ENCODE data around the gene DONSON.

The DONSON gene

DNA sequence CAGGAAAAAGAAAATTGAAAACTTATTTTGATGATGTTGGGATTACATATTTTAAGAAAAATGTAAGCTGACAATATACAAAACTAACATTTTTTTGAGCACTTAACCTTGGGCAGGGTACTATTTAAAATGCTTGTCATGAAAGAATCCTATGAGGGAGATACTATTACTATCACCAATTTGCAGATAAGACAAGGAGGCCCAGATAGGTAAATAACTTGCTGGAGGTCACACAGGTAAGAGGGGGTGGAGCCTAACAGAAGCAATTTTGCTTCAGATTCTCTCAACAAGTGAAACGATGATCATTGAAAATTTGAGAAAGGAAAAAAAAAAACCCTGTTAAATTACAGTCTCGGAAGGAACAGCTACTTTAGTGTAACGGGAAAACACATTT lies 47.8 kb downstream of the DONSON start:
- DNase-seq = no peak

DNA sequence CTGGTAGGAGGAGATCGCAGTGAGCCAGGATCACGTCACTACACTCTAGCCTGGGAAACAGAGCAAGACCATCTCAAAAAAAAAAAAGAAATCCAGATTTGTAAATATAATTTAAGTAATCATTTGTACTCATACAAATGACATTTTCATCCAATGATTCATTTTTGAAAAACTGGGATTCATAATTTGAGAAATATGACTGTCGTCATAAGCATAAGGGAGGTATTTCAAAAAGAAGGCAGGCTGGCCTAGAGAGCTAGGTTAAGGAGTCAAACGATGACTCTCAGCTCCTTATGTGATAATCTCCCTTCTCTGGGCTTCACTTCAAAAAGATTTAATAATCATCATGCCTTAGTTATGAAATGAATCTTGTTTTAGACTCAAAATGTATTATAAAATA lies 48.9 kb downstream of the DONSON start:
- no peak for DNase-seq

DNA sequence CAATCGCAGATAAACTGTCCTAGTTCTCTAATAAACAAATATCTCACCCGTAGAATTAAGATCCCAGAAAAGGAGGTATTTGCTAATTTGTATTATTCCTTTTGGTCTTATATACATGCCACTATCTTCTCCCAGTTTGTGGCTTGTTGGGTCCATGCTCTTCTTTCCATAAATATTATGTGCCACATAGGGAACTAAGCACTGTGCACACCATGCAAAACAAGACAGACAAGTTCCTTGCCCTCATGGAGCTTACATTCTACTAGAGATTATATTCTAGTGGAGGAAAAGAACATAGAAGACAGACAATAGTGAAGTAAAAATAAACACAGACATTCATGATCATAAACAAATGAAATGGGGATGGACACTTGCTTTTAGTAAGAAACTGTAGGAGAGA lies 51.3 kb downstream of the DONSON start:
- DNase-seq = no peak

DNA sequence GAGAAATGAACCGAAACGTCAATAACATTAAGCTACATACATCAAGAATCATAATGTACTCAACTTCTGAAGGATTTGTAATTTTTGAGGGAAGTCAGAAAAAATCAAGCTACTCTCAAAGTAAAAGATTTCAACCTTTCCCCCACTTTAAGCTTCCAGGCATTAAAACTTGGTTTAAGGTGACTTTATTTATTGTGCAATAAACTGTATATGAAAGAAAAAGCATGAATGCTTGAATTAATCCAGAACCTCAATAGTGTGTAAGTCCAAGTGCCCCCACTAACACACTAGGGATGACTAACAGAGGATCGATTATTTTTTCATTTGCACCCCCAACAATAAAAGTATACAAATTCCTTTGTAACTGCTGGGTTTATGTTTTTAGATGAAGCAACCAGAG lies 57.5 kb downstream of the DONSON start:
- no peak for DNase-seq

Measured in activated CD4-positive, CD25-positive, alpha-beta regulatory T cell (primary cell).